Type B pancreatic cell (in vitro differentiated cells): ENCODE measurements around the gene HCFC1. TPM values are rescaled to one million over a fixed set of nuclear protein-coding genes. Genes with fewer than 3 reads are reported as not detected.
A peak's percentile ranks its signal among the peaks of the same experiment; 100 is the strongest.

ENCODE experiments used
- DNase-seq: peaks from one replicate; pipeline ENCODE4 v3.0.0; 2021; ENCODE audit warnings: mixed read lengths; ENCODE audit not compliant: unreplicated experiment; ENCODE audit errors: extremely low spot score
- H3K27ac Mint-ChIP-seq: 2 replicates; pipeline ENCODE4 v1.8.0; 2021; ENCODE audit warnings: mild to moderate bottlenecking, mixed read lengths
- H3K27me3 Mint-ChIP-seq: 2 replicates; pipeline ENCODE4 v1.8.0; 2021; ENCODE audit warnings: mixed read lengths
- H3K36me3 Mint-ChIP-seq: 2 replicates; pipeline ENCODE4 v1.8.0; 2021; ENCODE audit warnings: mixed read lengths
- H3K4me1 Mint-ChIP-seq: one replicate; pipeline ENCODE4 v1.8.0; 2021; ENCODE audit warnings: mixed read lengths; ENCODE audit not compliant: unreplicated experiment
- H3K4me3 Mint-ChIP-seq: 2 replicates; pipeline ENCODE4 v1.8.0; 2021; ENCODE audit warnings: mild to moderate bottlenecking, mixed read lengths
- H3K9me3 Mint-ChIP-seq: 2 replicates; pipeline ENCODE4 v1.8.0; 2021; ENCODE audit warnings: mixed read lengths
- CTCF ChIP-seq: fragments of 200-600 bp; sonication (generic); conservative IDR thresholded peaks from 2 replicates; pipeline ENCODE4 v1.5.0; 2021; ENCODE audit warnings: antibody characterized with exemption, mild to moderate bottlenecking
- microRNA-seq: library from miRNA; unstranded; fragments of <30 nt; microRNA quantifications from one replicate; pipeline ENCODE4, GENCODE V29; 2020
- total RNA-seq: library from RNA; stranded (reverse); gene quantifications from 2 replicates; pipeline ENCODE4 v1.2.1, GENCODE V29; 2021; ENCODE audit warnings: low replicate concordance

HCFC1 gene
- total RNA-seq, 1 donor from 2014 or later, result 98.0 TPM

- Mint-ChIP-seq H3K27ac (no peak overlapping the region), H3K36me3 (no peaks in the 10 kb centered on the region), H3K4me1 (no peaks in the 10 kb centered on the region), H3K27me3 (peaks cover 3% of the 10 kb centered on the region), H3K9me3 (no peaks in the 10 kb centered on the region), H3K4me3 (peak overlapping the region; percentile 6)
- no peak for DNase-seq
- TF ChIP-seq CTCF, result no peak
Observed at GRCh38 chrX:153900831-153901752, 70.5 kb downstream of the HCFC1 start.

GRCh38 chrX:153897899-153898298, 73.7 kb downstream of the HCFC1 start:
- Mint-ChIP-seq H3K4me1 (no peaks in the 10 kb centered on the region), H3K9me3 (no peaks in the 10 kb centered on the region), H3K36me3 (no peaks in the 10 kb centered on the region), H3K27ac (no peak overlapping the region), H3K27me3 (peaks cover 3% of the 10 kb centered on the region), H3K4me3 (no peak overlapping the region)
- DNase-seq, result no peak
- no peak for TF ChIP-seq CTCF

Small RNA genes within 50 kb of the gene (microRNA-seq; reads per million reads assigned to microRNA genes)
- gene MIR3202-1 (not detected), gene MIR3202-2 (not detected), gene MIR718 (not detected)

Other genes with a start within 250 kb of the HCFC1 start
- gene BCAP31, start 247.4 kb downstream of the HCFC1 start, total RNA-seq, result 160 and 223 TPM in 2 replicates
- gene ABCD1, start 247.0 kb downstream of the HCFC1 start, total RNA-seq, result 6.2 and 8.0 TPM in 2 replicates
- gene PLXNB3, start 207.6 kb downstream of the HCFC1 start, total RNA-seq, result 1.2 and 1.4 TPM in 2 replicates
- not detected in 2 replicates for gene SRPK3, start 190.8 kb downstream of the HCFC1 start, total RNA-seq
- gene IDH3G, start 177.4 kb downstream of the HCFC1 start, total RNA-seq, result 42.9 and 50.0 TPM in 2 replicates
- gene SSR4, start 177.2 kb downstream of the HCFC1 start, total RNA-seq, result 271 and 390 TPM in 2 replicates
- gene PDZD4, start 141.3 kb downstream of the HCFC1 start, total RNA-seq, result 2.7 and 23.9 TPM in 2 replicates
- gene L1CAM, start 85.6 kb downstream of the HCFC1 start, total RNA-seq, result 2.9 and 12.6 TPM in 2 replicates
- gene AVPR2, start 67.1 kb downstream of the HCFC1 start, total RNA-seq, result not detected in 2 replicates
- 7.7 and 8.8 TPM in 2 replicates for gene ARHGAP4, start 45.6 kb downstream of the HCFC1 start, total RNA-seq
- gene NAA10, start 36.8 kb downstream of the HCFC1 start, total RNA-seq, result 73.8 and 82.7 TPM in 2 replicates
- 4.9 and 6.7 TPM in 2 replicates for gene RENBP, start 27.2 kb downstream of the HCFC1 start, total RNA-seq
- gene TMEM187, start 936 bp upstream of the HCFC1 start, total RNA-seq, result 14.4 and 15.2 TPM in 2 replicates
- gene IRAK1, start 48.1 kb upstream of the HCFC1 start, total RNA-seq, result 83.8 and 86.1 TPM in 2 replicates
- gene MECP2, start 125.9 kb upstream of the HCFC1 start, total RNA-seq, result 32.0 and 37.7 TPM in 2 replicates
- gene OPN1LW, start 172.4 kb upstream of the HCFC1 start, total RNA-seq, result not detected in 2 replicates
- not detected in 2 replicates for gene OPN1MW, start 210.8 kb upstream of the HCFC1 start, total RNA-seq
- gene OPN1MW2, start 247.9 kb upstream of the HCFC1 start, total RNA-seq, result not detected in 2 replicates